ENCODE measurements around the gene PCGF5.
"Not testable (repeated sequence)": the region's sequence is repeated elsewhere in the genome, so short reads cannot be mapped to it uniquely, and the experiment has no call there.

Gene PCGF5

DNA sequence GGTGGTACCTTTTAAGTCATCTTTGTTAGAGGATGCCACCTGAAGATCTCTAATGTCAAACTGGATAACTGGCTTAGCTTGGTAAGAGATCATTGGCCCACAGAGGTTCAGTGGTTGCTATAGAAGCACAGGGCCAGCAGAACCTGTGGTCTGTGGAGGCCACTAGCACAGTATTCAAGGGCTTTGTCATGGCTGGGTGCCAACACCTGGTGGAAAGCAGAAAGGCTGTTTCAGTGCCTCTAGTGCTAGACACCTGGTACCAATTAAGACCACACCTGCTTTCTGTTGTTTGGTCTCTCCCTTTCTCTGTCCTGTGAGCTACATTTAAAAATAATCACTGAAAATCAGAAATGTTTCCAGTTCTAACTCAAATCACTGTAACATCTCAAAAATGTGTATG lies 10.0 kb upstream of the PCGF5 start:
- no peak for DNase-seq

- no peak for DNase-seq
Observed at GRCh38 chr10:91211675-91212074, 8.8 kb upstream of the PCGF5 start.

DNA sequence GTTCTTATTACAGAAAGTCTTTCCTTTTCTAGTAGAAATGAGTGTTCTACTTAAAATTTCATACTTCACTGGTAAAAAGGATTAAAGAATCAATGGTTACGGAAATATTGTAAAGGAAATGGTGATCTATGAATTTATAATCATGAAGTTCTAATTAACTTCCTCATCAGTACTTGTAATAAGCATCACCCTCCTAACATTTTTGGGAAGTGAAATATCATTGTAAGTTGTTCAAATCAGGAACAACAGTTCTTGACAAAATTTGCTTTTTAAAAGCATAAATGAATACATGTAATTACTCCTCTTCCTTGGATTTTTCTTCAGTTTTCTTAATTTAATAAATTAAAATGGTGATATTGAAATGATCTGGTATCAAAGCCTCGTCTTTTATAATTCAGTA lies 5.6 kb upstream of the PCGF5 start:
- DNase-seq, result no peak

DNA sequence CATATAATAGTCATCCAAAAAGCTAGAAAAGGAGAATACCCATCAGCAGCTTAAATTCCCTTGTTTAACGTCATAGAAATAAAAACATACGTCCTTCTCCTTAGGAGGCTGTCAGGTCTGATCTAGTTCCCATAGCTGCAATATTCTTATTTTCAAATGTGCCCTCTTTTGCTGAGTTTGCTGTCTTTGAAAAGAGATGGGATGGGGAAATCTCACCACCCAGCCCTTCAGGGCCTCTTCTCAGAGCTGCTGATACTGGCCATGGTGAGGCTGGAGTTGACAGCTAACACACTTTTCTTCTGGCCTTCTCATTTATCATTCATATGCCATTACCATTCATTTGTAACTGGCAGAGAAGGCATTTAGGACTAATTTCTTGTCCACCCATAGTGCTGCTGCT lies 5.1 kb upstream of the PCGF5 start:
- no peak for DNase-seq

DNA sequence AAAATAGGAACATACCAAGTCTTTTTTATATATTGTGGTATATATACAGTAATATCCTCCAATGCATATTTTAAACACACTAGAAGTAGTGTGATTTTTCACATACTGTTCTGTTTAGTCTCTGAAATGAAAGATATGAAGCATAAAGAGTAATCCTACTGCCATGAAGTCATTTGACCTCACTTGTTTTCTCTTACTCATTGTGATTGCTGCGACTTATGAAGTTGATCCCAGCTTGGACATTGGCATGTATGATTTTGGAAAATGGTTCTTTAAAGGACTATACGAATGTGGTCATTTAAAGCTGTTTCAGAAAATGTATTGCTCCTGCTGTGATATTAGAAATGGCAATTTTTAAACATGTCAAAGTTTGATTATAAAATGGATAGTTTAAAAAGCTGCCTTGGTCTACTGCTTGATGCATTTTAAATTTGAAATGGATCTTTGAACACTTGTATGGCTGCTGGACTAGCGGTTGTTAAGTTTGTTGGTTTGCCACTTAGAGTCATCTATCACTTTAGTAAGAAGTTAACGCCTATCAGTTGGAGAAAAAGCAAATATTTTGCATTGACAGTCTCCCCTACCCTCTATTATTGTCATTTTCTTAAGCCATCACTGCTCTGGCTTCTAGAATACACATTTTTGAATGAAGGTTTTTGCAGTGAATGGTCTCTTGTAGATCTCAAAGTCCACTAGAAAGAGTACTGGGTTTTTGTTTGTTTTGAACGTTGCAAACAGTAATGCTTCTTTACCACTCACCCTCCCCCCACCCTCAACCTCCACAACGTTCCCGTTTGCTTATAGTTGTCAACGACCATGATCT lies 881 bp upstream of the PCGF5 start:
- DNase-seq, result no peak

DNA sequence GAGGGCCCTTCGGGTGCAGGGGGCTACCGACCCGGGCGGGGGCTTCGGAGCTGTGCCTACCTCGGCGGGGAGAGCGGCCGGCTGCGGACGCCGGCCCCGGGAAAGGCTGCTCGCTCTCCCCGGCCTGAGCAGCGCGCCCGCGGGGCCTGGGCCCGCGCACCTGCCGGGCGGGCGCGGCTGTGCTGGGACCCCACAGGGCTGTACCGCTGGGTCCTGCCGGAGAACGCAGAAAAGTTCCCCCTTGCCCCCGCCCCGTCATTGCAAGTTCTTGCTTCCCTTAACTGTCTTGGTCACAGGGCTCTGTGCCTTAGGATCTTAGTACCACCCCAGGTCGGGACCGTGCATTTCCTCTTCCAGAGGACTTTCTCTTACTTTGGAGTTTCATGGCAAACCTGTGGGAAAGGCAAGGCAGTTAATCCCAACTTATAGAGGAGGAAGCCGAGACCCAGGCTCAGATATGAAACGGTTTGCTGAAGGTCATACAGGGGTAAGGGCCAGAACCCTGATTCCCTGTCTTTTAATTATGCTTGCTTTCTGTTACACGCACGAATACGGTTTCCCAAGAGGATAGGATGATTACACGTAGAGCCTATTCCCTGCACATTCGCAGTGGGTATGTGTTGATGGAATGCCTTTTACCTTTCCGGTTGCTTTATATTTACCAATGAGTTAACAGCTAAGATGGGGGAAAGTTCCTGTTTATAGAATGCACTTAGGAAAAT lies 652 bp downstream of the PCGF5 start:
- DNase-seq, result no peak

GRCh38 chr10:91226093-91226492 lies 5.6 kb downstream of the PCGF5 start:
- DNase-seq, result no peak

DNA sequence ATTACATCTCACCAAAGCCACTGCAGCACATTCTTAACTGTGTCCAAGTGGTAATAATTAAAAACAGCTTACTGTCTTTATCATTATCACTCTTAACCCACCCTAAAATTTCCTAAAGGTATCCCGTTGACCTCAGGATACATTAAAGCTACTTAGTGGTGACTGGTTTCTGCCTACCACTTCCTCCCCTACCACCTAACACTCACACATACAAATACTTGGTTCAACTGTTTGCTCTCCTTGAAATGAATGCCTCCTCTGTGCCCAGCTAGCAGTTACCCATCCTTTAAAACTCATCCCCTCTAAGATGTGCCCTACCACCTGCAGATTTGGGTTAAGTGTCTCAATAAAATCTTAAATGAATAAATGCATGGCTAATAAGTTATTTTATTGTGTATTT lies 7.1 kb downstream of the PCGF5 start:
- DNase-seq, result no peak

DNA sequence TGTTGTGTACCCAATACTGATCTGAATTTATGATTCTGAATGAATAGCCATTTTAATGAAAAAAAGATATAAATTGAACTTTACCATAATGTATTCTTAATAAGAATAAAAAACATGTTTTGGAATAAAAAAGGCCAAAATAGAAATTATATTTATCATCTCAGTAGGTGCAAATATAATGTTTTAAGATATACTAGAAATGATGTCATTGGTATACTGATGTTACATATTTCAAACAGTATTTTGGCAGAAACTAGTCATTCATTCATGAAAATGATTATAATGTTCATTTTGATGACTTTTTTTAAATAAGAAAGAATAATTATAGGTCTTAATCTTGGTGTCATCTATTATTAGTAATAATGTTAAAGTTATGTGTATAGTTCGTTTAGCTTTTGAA lies 9.2 kb downstream of the PCGF5 start:
- no peak for DNase-seq

GRCh38 chr10:91238191-91238590 lies 17.7 kb downstream of the PCGF5 start:
- no peak for DNase-seq

GRCh38 chr10:91239789-91240188 lies 19.3 kb downstream of the PCGF5 start:
- DNase-seq, result no peak

- no peak for DNase-seq
Observed at GRCh38 chr10:91242940-91243339, 22.5 kb downstream of the PCGF5 start.

- DNase-seq, result no peak
Observed at GRCh38 chr10:91247360-91248111, 27.1 kb downstream of the PCGF5 start.

GRCh38 chr10:91249700-91250099 lies 29.2 kb downstream of the PCGF5 start:
- no peak for DNase-seq

- no peak for DNase-seq
Observed at GRCh38 chr10:91250341-91250740, 29.9 kb downstream of the PCGF5 start.

DNA sequence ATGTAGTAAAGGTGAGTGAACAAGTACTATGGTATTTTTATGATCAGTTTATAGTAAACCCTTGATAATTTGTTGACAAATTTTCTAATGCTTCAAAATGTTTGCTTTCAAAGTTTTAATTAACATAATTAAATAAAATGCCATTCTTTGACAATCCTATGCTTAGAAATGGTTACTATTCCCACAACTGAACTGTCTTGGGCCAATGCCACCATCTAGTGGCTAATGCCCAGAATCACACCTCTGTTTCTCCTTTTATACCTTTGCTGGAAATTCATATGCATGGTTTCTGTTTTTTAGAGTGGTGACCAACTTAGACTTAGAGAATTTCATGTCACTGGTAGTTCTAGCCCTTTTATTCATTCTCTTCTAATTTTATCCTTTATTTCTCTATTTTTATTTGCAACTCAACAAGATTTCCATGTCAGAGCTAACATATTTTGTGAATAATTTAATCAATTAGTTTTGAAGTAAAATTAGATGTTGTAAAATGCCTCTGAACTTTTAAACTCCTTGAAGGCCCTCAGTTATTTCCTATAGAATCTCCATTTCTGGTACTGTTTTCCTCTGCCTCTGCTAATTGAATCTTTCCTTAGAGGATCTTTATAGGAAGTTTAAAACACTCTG lies 31.1 kb downstream of the PCGF5 start:
- DNase-seq, result no peak

DNA sequence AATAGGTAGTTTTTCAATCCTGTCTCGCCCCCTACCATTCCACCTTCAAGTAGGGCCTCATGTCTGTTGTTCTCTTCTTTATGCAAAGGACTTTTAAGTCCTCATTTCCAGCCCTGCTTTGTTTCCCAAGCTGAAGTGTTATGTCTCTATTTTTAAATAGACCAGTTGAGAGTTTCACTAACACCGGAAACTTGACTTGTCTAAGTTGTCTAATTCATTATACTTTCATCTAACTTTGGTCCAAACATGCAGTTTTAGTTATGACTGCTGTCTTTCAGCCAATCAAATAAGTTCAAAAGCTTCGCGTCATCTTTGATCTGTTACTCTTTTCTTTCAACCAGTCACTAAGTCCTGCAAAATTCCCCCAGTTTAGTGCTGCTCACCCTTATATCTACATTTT lies 32.8 kb downstream of the PCGF5 start:
- DNase-seq, result no peak

- no peak for DNase-seq
Observed at GRCh38 chr10:91257310-91257709, 36.8 kb downstream of the PCGF5 start.

- not testable (repeated sequence) for DNase-seq
Observed at GRCh38 chr10:91260417-91260816, 40.0 kb downstream of the PCGF5 start.

- no peak for DNase-seq
Observed at GRCh38 chr10:91271886-91272285, 51.4 kb downstream of the PCGF5 start.

DNA sequence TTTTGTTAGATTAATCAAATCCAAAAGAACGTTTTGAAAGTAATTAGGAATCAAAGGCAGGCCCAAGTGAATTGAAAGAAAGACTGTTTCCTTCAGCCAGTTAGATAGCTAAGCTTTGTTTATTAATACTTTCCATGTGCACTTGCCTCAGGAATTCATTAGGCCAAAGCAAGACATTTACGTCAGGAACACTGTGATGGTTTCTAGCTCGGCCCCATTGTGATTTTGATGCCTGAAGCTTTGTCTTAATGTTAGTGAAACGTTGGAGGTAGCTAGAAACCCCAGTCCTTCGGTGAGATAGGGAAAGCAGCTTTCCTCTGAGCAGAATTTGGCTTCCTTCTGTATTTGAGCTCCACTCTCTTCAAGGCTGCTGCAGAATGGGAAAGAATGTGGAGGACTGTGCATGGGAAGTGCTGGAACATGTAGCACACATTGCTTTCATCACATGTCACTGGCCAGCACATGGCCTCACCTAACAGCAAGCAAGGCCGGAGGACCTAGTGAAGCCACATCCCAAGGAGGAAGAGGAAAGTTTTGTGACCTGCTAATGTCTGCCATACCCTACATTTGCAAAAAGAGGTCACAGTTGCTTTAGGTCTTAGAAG lies 64.1 kb downstream of the PCGF5 start:
- DNase-seq, result no peak

DNA sequence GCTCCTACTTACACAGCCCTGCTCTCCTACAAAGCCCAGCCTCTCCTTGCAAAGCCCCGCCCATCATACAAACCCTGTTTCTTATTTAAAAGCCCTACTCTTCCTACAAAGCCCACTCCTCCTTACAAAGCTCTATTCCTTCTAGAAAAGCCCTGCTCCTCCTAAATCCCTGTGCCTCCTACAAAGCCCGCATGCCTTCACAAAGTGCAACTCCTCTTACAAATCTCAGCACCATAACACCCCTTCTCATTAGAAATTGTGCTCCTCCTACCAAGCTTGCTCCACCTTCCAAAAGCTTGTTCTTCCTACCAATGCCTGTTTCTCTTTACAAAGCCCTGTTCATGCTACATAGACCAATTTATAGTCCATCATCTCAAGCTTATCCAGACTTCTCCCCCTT lies 66.1 kb downstream of the PCGF5 start:
- DNase-seq, result no peak

DNA sequence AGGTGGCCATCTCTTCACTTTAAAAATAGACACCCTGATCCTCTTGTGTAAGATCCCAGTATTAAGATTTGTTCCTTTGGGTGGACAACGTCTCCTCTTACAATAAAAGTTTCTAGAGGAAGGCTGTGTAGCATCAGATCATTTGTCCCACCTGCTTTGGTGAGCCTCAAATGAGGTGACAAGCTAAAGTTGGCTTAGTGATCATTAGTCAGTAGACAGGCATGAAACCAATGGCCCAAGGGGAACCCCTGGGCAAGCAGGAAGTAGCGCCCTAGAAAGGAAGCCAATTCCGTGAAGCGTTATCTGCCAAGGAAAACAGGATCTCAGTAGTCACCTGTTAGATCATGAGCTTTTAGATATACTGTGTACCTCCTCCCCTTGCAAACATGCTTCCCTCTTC lies 66.8 kb downstream of the PCGF5 start:
- no peak for DNase-seq
